ENCODE measurements around the gene DNAJC15. TPM values are rescaled to one million over a fixed set of nuclear protein-coding genes. Genes with fewer than 3 reads are reported as not detected.

DNAJC15 gene
- total RNA-seq, 1 donor from 2014 or later = 17.1 TPM

DNA sequence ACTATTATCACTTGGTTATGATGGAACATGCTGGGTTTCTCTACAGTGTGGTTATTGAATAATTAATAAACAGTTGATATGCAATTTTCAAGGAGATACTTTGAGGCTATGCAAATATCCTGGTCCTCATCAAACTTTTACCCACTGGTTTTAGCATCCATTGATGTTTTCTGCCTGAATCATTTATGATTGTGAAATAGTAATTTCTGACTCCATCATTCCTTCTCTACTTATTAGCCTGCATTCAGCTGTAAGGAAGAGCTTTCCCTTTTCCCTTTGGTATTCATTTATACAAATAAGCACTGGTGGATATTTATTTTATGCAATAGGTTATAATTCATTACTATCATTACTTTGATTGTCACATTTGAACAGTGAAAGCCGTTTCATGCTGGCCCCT is 13.9 kb upstream of the DNAJC15 start:
- H3K9me3 Mint-ChIP-seq (ENCODE audit: unreplicated experiment) = no peaks in the 10 kb centered on the region
- H3K36me3 Mint-ChIP-seq (ENCODE audit: unreplicated experiment) = no peaks in the 10 kb centered on the region
- TF ChIP-seq, protein P1, sequence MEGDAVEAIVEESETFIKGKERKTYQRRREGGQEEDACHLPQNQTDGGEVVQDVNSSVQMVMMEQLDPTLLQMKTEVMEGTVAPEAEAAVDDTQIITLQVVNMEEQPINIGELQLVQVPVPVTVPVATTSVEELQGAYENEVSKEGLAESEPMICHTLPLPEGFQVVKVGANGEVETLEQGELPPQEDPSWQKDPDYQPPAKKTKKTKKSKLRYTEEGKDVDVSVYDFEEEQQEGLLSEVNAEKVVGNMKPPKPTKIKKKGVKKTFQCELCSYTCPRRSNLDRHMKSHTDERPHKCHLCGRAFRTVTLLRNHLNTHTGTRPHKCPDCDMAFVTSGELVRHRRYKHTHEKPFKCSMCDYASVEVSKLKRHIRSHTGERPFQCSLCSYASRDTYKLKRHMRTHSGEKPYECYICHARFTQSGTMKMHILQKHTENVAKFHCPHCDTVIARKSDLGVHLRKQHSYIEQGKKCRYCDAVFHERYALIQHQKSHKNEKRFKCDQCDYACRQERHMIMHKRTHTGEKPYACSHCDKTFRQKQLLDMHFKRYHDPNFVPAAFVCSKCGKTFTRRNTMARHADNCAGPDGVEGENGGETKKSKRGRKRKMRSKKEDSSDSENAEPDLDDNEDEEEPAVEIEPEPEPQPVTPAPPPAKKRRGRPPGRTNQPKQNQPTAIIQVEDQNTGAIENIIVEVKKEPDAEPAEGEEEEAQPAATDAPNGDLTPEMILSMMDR (IDR thresholded peaks at IDR 0.05; ENCODE audit: partially characterized antibody, unreplicated experiment) = no peak
- H3K27ac Mint-ChIP-seq (ENCODE audit: unreplicated experiment) = no peak overlapping the region
- H3K4me3 Mint-ChIP-seq (ENCODE audit: unreplicated experiment) = no peak overlapping the region
- no peaks in the 10 kb centered on the region for H3K4me1 Mint-ChIP-seq (ENCODE audit: low read depth, unreplicated experiment)
- no peak for DNase-seq
- H3K27me3 Mint-ChIP-seq (ENCODE audit: unreplicated experiment) = no peaks in the 10 kb centered on the region

DNA sequence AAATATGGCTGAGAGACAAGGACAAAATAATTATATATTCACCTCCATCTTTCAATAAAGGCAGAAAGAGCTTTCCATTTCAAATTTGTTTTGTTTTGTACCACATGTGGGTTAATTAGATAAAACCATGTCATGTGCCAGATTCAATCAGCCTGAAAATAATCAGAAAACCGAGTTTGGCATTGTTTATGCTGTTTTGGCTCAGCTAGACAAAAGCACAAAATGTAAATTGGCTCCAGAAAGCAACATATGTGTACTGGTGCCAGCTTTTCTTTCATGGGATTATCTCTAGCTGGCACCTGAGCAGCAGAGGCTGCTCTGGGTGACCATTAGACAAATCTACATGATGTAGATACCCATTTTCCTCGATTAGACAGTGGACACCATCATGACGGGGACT is 9.2 kb upstream of the DNAJC15 start:
- no peak for DNase-seq
- H3K4me3 Mint-ChIP-seq (ENCODE audit: unreplicated experiment) = no peak overlapping the region
- H3K27me3 Mint-ChIP-seq (ENCODE audit: unreplicated experiment) = peaks cover 3% of the 10 kb centered on the region
- no peaks in the 10 kb centered on the region for H3K9me3 Mint-ChIP-seq (ENCODE audit: unreplicated experiment)
- H3K4me1 Mint-ChIP-seq (ENCODE audit: low read depth, unreplicated experiment) = no peaks in the 10 kb centered on the region
- TF ChIP-seq, protein P1 (IDR thresholded peaks at IDR 0.05; ENCODE audit: partially characterized antibody, unreplicated experiment) = no peak
- H3K27ac Mint-ChIP-seq (ENCODE audit: unreplicated experiment) = no peak overlapping the region
- H3K36me3 Mint-ChIP-seq (ENCODE audit: unreplicated experiment) = no peaks in the 10 kb centered on the region

- Mint-ChIP-seq H3K27ac (ENCODE audit: unreplicated experiment) (no peak overlapping the region), H3K36me3 (ENCODE audit: unreplicated experiment) (no peaks in the 10 kb centered on the region), H3K4me1 (ENCODE audit: low read depth, unreplicated experiment) (no peaks in the 10 kb centered on the region), H3K27me3 (ENCODE audit: unreplicated experiment) (peaks cover 3% of the 10 kb centered on the region), H3K9me3 (ENCODE audit: unreplicated experiment) (no peaks in the 10 kb centered on the region), H3K4me3 (ENCODE audit: unreplicated experiment) (no peak overlapping the region)
- TF ChIP-seq, protein P1 (IDR thresholded peaks at IDR 0.05; ENCODE audit: partially characterized antibody, unreplicated experiment) = no peak
- DNase-seq = no peak
Measured at GRCh38 chr13:43016226-43016625, 7.2 kb upstream of the DNAJC15 start.

DNA sequence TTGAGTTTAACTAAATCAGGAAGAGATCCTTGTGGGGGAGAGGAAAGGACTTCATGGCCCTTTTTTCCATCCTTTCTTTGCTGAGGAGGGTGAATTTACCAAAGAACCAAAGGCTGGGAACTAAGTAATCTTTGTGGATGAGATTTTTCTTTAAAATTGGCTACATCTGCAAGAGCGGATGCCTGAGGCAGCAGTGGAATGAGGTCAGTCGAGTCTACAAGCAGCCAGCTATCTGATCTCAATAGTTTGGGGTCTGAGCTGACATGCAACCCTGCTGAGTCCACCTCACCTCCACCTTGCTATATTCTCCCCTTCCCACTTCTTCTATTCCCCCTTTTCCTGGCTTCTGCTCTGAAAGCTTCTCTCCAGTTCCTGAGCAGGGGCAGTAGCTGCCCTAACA is 3.6 kb upstream of the DNAJC15 start:
- H3K4me1 Mint-ChIP-seq (ENCODE audit: low read depth, unreplicated experiment) = peaks cover 4% of the 10 kb centered on the region
- H3K27ac Mint-ChIP-seq (ENCODE audit: unreplicated experiment) = no peak overlapping the region
- no peak for DNase-seq
- H3K9me3 Mint-ChIP-seq (ENCODE audit: unreplicated experiment) = peaks cover 5% of the 10 kb centered on the region
- TF ChIP-seq, protein P1 (IDR thresholded peaks at IDR 0.05; ENCODE audit: partially characterized antibody, unreplicated experiment) = no peak
- H3K4me3 Mint-ChIP-seq (ENCODE audit: unreplicated experiment) = no peak overlapping the region
- H3K27me3 Mint-ChIP-seq (ENCODE audit: unreplicated experiment) = peaks cover 7% of the 10 kb centered on the region
- H3K36me3 Mint-ChIP-seq (ENCODE audit: unreplicated experiment) = peaks cover 5% of the 10 kb centered on the region

DNA sequence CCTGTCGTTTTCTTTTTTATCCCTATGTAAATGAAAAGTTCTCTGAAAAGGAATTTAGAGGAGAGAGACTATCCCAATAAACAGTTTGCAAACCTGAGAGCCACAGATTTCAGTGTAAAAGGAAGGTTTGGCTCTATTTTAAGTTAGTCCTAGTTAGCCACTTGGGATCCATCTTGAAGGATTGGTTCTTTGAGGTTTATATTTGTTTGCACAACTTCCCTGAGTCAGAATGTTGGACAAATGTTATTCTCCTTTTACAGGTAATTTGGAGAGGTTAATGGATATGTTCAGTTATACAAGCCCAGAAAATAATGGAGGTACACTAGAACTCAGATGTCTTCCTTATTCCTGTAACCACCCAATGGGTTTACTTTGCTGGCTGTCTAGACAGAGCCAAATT is 2.6 kb upstream of the DNAJC15 start:
- Mint-ChIP-seq H3K4me1 (ENCODE audit: low read depth, unreplicated experiment) (peaks cover 4% of the 10 kb centered on the region), H3K36me3 (ENCODE audit: unreplicated experiment) (peaks cover 5% of the 10 kb centered on the region), H3K4me3 (ENCODE audit: unreplicated experiment) (no peak overlapping the region), H3K27me3 (ENCODE audit: unreplicated experiment) (peaks cover 5% of the 10 kb centered on the region), H3K9me3 (ENCODE audit: unreplicated experiment) (peaks cover 5% of the 10 kb centered on the region), H3K27ac (ENCODE audit: unreplicated experiment) (no peak overlapping the region)
- no peak for DNase-seq
- TF ChIP-seq, protein P1 (IDR thresholded peaks at IDR 0.05; ENCODE audit: partially characterized antibody, unreplicated experiment) = no peak

All from glutamatergic neuron (in vitro differentiated cells).